CD4-positive, alpha-beta T cell (primary cell): ENCODE results near the gene PTX3. TPM values are rescaled to one million over a fixed set of nuclear protein-coding genes. Genes with fewer than 3 reads are reported as not detected.

Source experiments
- ATAC-seq: fragments of 200-7000 bp; cut with Tn5 transposase; one replicate; pipeline ENCODE4 v1.10.0; 2022; ENCODE audit warnings: mild to moderate bottlenecking; ENCODE audit not compliant: poor library complexity
- CTCF ChIA-PET: fragments of 350-600 bp; sonication (Branson Sonifier 250); formaldehyde crosslinking; loops from one replicate; lab custom pipeline; 2021; ENCODE audit warnings: antibody characterized with exemption, inconsistent platforms; lab: Charles Lee
- POLR2A ChIA-PET: fragments of 350-600 bp; sonication (Branson Sonifier 250); formaldehyde crosslinking; loops from one replicate; lab custom pipeline; 2021; ENCODE audit warnings: antibody characterized with exemption, inconsistent platforms; lab: Charles Lee
- DNase-seq, 14 experiments: peaks; one replicate each; pipeline ENCODE4 v3.0.0-alpha.2; 2013 to 2020; ENCODE audit warnings: mixed read lengths in 2 of 14
- H3K27ac ChIP-seq, 2 donors: one replicate each; pipeline versions ENCODE4 v1.5.1 to v1.7.0; 2013; ENCODE audit warnings: low read length in 2 of 2, low read depth in 1 of 2, mild to moderate bottlenecking in 1 of 2
- H3K27me3 ChIP-seq, 2 experiments: 1 replicate in 1 of 2; 2 replicates in 1 of 2; pipeline versions ENCODE4 v1.6.1 to v1.7.0; 2013; ENCODE audit warnings: low read length in 2 of 2, control low read depth in 1 of 2, mild to moderate bottlenecking in 1 of 2, moderate library complexity in 1 of 2; ENCODE audit not compliant: insufficient read depth in 2 of 2, control insufficient read depth in 1 of 2
- H3K36me3 ChIP-seq: one replicate; pipeline ENCODE4 v1.6.1; 2013; ENCODE audit warnings: low read length, control low read depth; ENCODE audit not compliant: insufficient read depth
- H3K4me1 ChIP-seq: one replicate; pipeline ENCODE4 v1.6.1; 2013; ENCODE audit warnings: low read length, control low read depth; ENCODE audit not compliant: insufficient read depth
- H3K4me3 ChIP-seq: one replicate; pipeline ENCODE4 v1.5.1; 2013; ENCODE audit warnings: mild to moderate bottlenecking, low read length, moderate library complexity
- H3K9me3 ChIP-seq, 2 experiments: 1 replicate in 1 of 2; 2 replicates in 1 of 2; pipeline versions ENCODE4 v1.6.1 to v1.7.0; 2013; ENCODE audit warnings: low read length in 2 of 2, mild to moderate bottlenecking in 2 of 2, control low read depth in 1 of 2, moderate library complexity in 1 of 2; ENCODE audit not compliant: control insufficient read depth in 1 of 2, insufficient read depth in 1 of 2
- H3K27ac Mint-ChIP-seq: one replicate; pipeline ENCODE4 v1.8.0; 2020; ENCODE audit warnings: mixed read lengths
- H3K27me3 Mint-ChIP-seq: one replicate; pipeline ENCODE4 v1.8.0; 2021; ENCODE audit warnings: mixed read lengths
- H3K36me3 Mint-ChIP-seq: one replicate; pipeline ENCODE4 v1.8.0; 2021; ENCODE audit warnings: low read depth, mixed read lengths
- H3K4me1 Mint-ChIP-seq: one replicate; pipeline ENCODE4 v1.8.0; 2021; ENCODE audit warnings: low read depth, mixed read lengths
- H3K4me3 Mint-ChIP-seq: one replicate; pipeline ENCODE4 v1.8.0; 2020; ENCODE audit warnings: mild to moderate bottlenecking, mixed read lengths
- H3K9me3 Mint-ChIP-seq: one replicate; pipeline ENCODE4 v1.8.0; 2020; ENCODE audit warnings: mixed read lengths
- intact Hi-C, 2 experiments: fragments of 100-400 bp; cut with DNase I in 1 of 2; cut with micrococcal nuclease in 1 of 2; formaldehyde crosslinking; loops; one replicate each; pipeline versions ENCODE4 v1.15.1 to v1.9.0; 2023 to 2025; cut with DNase I, micrococcal nuclease
- total RNA-seq, 174 experiments: library from RNA in 2 of 174; stranded (reverse) in 2 of 174; gene quantifications; one replicate each; pipeline ENCODE4 v1.2.3 and lab custom pipeline; 2021 to 2026
- TF ChIP-seq, protein P1 (sequence below): fragments of 200-600 bp; IDR thresholded peaks from one replicate; pipeline ENCODE4 v1.8.0; 2022; ENCODE audit warnings: antibody characterized with exemption, mild to moderate bottlenecking

PTX3 gene
- total RNA-seq, 2 experiments from 2014 or later: 0.16 to 0.34 TPM

DNA sequence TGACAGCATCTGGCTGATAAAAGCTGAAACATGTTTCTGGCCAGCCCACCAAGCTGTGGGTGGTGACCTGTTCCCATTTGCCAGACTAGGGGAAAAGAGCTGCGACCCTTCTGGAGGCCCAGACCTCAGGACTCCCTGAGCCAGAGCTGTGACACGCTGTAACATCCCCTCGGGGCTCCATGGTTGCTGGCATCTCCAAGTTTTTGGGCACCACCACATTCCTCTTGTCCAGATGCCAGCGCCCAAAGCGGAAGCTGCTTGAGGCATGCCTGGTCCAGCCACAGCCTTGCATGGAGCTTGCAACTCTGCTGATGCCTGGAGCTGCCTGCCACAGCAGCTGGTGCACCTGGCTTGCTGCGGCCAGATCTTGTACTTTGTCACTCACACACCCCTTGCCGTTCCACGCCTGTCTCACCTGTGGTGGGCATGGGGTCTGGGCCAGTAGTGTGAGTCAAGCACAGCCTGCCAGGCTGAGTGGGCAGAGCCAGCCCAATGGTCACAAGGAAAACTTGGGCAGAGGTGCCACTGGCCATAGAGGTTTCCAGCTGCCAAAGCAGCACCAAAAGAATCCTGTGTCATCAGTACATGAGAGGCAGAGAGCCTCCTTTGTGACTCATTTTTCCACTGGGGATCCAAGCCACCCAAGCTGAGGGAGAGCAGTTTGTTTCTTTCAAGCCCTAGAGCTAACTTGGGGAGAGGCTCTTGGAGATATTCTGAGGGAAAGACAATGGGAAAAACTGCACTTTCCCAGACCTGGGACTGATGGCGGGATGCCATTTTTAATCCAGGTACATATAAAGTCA is 45.7 kb upstream of the PTX3 start:
- intact Hi-C loops: no loop called here
- no peaks in the 10 kb centered on the region for H3K4me1 ChIP-seq
- CTCF ChIA-PET: no interaction called here
- no peak for ATAC-seq
- Mint-ChIP-seq H3K9me3 (peaks cover 12% of the 10 kb centered on the region), H3K27me3 (no peaks in the 10 kb centered on the region), H3K36me3 (no peaks in the 10 kb centered on the region), H3K27ac (no peak overlapping the region), H3K4me3 (no peak overlapping the region), H3K4me1 (no peaks in the 10 kb centered on the region)
- POLR2A ChIA-PET: no interaction called here
- H3K36me3 ChIP-seq: no peaks in the 10 kb centered on the region
- DNase-seq: no peak
- no peak overlapping the region for H3K4me3 ChIP-seq
- no peaks in the 10 kb centered on the region for H3K9me3 ChIP-seq
- no peak overlapping the region for H3K27ac ChIP-seq
- no peaks in the 10 kb centered on the region for H3K27me3 ChIP-seq
- TF ChIP-seq, protein P1, sequence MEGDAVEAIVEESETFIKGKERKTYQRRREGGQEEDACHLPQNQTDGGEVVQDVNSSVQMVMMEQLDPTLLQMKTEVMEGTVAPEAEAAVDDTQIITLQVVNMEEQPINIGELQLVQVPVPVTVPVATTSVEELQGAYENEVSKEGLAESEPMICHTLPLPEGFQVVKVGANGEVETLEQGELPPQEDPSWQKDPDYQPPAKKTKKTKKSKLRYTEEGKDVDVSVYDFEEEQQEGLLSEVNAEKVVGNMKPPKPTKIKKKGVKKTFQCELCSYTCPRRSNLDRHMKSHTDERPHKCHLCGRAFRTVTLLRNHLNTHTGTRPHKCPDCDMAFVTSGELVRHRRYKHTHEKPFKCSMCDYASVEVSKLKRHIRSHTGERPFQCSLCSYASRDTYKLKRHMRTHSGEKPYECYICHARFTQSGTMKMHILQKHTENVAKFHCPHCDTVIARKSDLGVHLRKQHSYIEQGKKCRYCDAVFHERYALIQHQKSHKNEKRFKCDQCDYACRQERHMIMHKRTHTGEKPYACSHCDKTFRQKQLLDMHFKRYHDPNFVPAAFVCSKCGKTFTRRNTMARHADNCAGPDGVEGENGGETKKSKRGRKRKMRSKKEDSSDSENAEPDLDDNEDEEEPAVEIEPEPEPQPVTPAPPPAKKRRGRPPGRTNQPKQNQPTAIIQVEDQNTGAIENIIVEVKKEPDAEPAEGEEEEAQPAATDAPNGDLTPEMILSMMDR: no peak

DNA sequence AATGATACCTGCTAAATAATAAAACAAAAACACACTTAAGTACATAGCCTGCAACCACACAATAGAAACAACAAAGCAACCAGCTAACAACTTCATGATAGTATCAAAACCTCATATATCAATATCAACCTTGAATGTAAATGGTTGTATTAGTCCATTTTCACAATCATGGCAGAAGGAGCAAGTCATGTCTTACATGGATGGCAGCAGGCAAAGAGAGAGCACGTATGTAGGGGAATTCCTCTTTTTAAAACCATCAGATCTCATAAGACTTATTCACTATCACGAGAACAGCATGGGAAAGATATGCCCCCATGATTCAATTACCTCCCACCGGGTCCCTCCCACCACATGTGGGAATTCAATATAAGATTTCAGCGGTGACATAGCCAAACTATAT is 44.5 kb upstream of the PTX3 start:
- DNase-seq (no peak), ATAC-seq (no peak)
- peaks cover 12% of the 10 kb centered on the region for H3K9me3 Mint-ChIP-seq
- Histone ChIP-seq H3K9me3 (no peaks in the 10 kb centered on the region), H3K4me3 (no peak overlapping the region), H3K27ac (no peak overlapping the region), H3K36me3 (no peaks in the 10 kb centered on the region), H3K27me3 (no peaks in the 10 kb centered on the region), H3K4me1 (no peaks in the 10 kb centered on the region)
- H3K27ac Mint-ChIP-seq: no peak overlapping the region
- H3K4me1 Mint-ChIP-seq: no peaks in the 10 kb centered on the region
- no peaks in the 10 kb centered on the region for H3K36me3 Mint-ChIP-seq
- intact Hi-C loops: no loop called here
- H3K4me3 Mint-ChIP-seq: no peak overlapping the region
- ChIA-PET POLR2A (no interaction called here), CTCF (no interaction called here)
- H3K27me3 Mint-ChIP-seq: no peaks in the 10 kb centered on the region
- TF ChIP-seq, protein P1: no peak

DNA sequence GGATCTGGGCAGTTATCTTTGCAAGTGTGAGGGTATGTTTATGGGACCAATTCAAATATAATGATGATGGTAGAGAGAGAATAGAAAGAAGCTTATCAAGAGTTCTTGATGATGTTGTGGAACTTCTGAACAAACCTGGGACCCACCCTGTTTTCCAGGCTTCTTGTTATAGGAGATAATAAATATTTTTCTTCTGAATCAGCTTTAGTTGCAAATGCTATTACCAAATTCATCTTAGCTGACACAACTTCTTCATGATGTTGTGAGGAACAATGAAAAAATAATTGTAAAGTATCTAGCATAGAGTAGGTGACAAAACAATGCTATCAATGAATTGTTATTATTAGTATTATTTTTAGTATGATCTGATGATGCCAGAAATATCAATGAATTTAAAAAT is 43.5 kb upstream of the PTX3 start:
- intact Hi-C loops: no loop called here
- no peak overlapping the region for H3K27ac Mint-ChIP-seq
- CTCF ChIA-PET: no interaction called here

More for the DNA sequence above, 43.5 kb upstream of the PTX3 start:
- no peak for ATAC-seq
- no peaks in the 10 kb centered on the region for H3K4me1 Mint-ChIP-seq
- no peak overlapping the region for H3K4me3 Mint-ChIP-seq
- peaks cover 0 to 2% of the 10 kb centered on the region in 2 experiments for H3K27me3 ChIP-seq
- no peak overlapping the region for H3K4me3 ChIP-seq
- H3K27ac ChIP-seq: no peak overlapping the region
- no peak for DNase-seq
- no peaks in the 10 kb centered on the region for H3K36me3 Mint-ChIP-seq
- POLR2A ChIA-PET: no interaction called here
- no peaks in the 10 kb centered on the region for H3K9me3 ChIP-seq
- H3K27me3 Mint-ChIP-seq: no peaks in the 10 kb centered on the region
- TF ChIP-seq, protein P1: no peak
- H3K9me3 Mint-ChIP-seq: peaks cover 12% of the 10 kb centered on the region
- no peaks in the 10 kb centered on the region for H3K36me3 ChIP-seq
- H3K4me1 ChIP-seq: no peaks in the 10 kb centered on the region
